SK-N-SH treated with all-trans-retinoic acid at 6 μM for 48 hours (cell line): ENCODE results near the gene NPLOC4.

Source experiments
- ATAC-seq: fragments of 200-7000 bp; cut with Tn5 transposase; 3 replicates; pipeline ENCODE4 v1.9.1; 2020; ENCODE audit warnings: mild to moderate bottlenecking, moderate library complexity
- ARNTL ChIP-seq: fragments of 450-650 bp; formaldehyde crosslinking; IDR thresholded peaks from 2 replicates; pipeline ENCODE4 v1.5.0; 2020; ENCODE audit warnings: low read depth, mild to moderate bottlenecking, moderate library complexity, borderline replicate concordance
- BACH2 ChIP-seq: fragments of 250-450 bp; sonication (Bioruptor Pico); IDR thresholded peaks from 2 replicates; pipeline ENCODE4 v1.9.0; 2021; ENCODE audit warnings: mild to moderate bottlenecking, borderline replicate concordance
- CSDC2 ChIP-seq: fragments of 250-450 bp; sonication (Bioruptor Pico); IDR thresholded peaks from 2 replicates; pipeline ENCODE4 v1.5.0; 2020; ENCODE audit warnings: mild to moderate bottlenecking, moderate library complexity
- ESRRG ChIP-seq: fragments of 250-450 bp; sonication (Bioruptor Pico); IDR thresholded peaks from 2 replicates; pipeline ENCODE4 v1.6.1; 2021; ENCODE audit warnings: mild to moderate bottlenecking
- GLIS3 ChIP-seq: fragments of 250-450 bp; sonication (Bioruptor Pico); IDR thresholded peaks from 2 replicates; pipeline ENCODE4 v1.5.0; 2020; ENCODE audit warnings: mild to moderate bottlenecking, moderate library complexity
- ISL1 ChIP-seq: fragments of 250-450 bp; sonication (Bioruptor Pico); IDR thresholded peaks from 2 replicates; pipeline ENCODE4 v2.1.2; 2022; ENCODE audit warnings: mild to moderate bottlenecking, moderate library complexity
- OSR1 ChIP-seq: fragments of 250-450 bp; sonication (Bioruptor Pico); IDR thresholded peaks from 2 replicates; pipeline ENCODE4 v1.8.0; 2022; ENCODE audit warnings: moderate library complexity, mild to moderate bottlenecking, inconsistent platforms
- RARB ChIP-seq: fragments of 250-450 bp; sonication (Bioruptor Pico); IDR thresholded peaks from 2 replicates; pipeline ENCODE4 v1.8.0; 2021; ENCODE audit warnings: mild to moderate bottlenecking, moderate library complexity
- SNAI2 ChIP-seq: fragments of 250-450 bp; sonication (Bioruptor Pico); IDR thresholded peaks from 2 replicates; pipeline ENCODE4 v1.5.0; 2020; ENCODE audit warnings: mild to moderate bottlenecking, moderate library complexity
- TCF4 ChIP-seq: fragments of 250-450 bp; sonication (Bioruptor Pico); IDR thresholded peaks from 2 replicates; pipeline ENCODE4 v1.8.0; 2021; ENCODE audit warnings: mild to moderate bottlenecking, moderate library complexity, borderline replicate concordance
- TOX ChIP-seq: fragments of 250-450 bp; sonication (Bioruptor Pico); IDR thresholded peaks from 2 replicates; pipeline ENCODE4 v1.8.0; 2021; ENCODE audit warnings: mild to moderate bottlenecking, moderate library complexity, borderline replicate concordance
- ZFP3 ChIP-seq: fragments of 250-450 bp; sonication (Bioruptor Pico); IDR thresholded peaks from 2 replicates; pipeline ENCODE4 v1.5.0; 2020; ENCODE audit warnings: mild to moderate bottlenecking, moderate library complexity
- ZFP30 ChIP-seq: fragments of 450-650 bp; formaldehyde crosslinking; IDR thresholded peaks from 2 replicates; pipeline ENCODE4 v1.5.0; 2022; ENCODE audit warnings: mild to moderate bottlenecking, moderate library complexity
- ZNF565 ChIP-seq: fragments of 450-650 bp; formaldehyde crosslinking; conservative IDR thresholded peaks from 2 replicates; pipeline ENCODE4 v1.5.0; 2020; ENCODE audit warnings: low read depth, mild to moderate bottlenecking, moderate library complexity
- ZNF70 ChIP-seq: fragments of 450-650 bp; formaldehyde crosslinking; IDR thresholded peaks from 2 replicates; pipeline ENCODE4 v1.5.0; 2020; ENCODE audit warnings: mild to moderate bottlenecking, moderate library complexity
- ZNF8 ChIP-seq: fragments of 450-650 bp; formaldehyde crosslinking; IDR thresholded peaks from 2 replicates; pipeline ENCODE4 v1.5.0; 2020; ENCODE audit warnings: mild to moderate bottlenecking, moderate library complexity
- TF ChIP-seq, protein P1 (sequence below): fragments of 250-450 bp; sonication (Bioruptor Pico); IDR thresholded peaks from 2 replicates; pipeline ENCODE4 v1.8.0; 2021; ENCODE audit warnings: low read depth, mild to moderate bottlenecking, moderate library complexity, borderline replicate concordance
- TF ChIP-seq, protein P2 (sequence below): fragments of 250-450 bp; sonication (Bioruptor Pico); IDR thresholded peaks from 2 replicates; pipeline ENCODE4 v1.5.0; 2020; ENCODE audit warnings: mild to moderate bottlenecking, moderate library complexity
- TF ChIP-seq, protein P3 (sequence below): fragments of 250-450 bp; sonication (Bioruptor Pico); IDR thresholded peaks from 2 replicates; pipeline ENCODE4 v1.5.1; 2021; ENCODE audit warnings: mild to moderate bottlenecking, moderate library complexity
- TF ChIP-seq, protein P4 (sequence below): fragments of 250-450 bp; sonication (Bioruptor Pico); IDR thresholded peaks from 2 replicates; pipeline ENCODE4 v1.8.0; 2020; ENCODE audit warnings: mild to moderate bottlenecking, moderate library complexity, borderline replicate concordance

Gene NPLOC4

DNA sequence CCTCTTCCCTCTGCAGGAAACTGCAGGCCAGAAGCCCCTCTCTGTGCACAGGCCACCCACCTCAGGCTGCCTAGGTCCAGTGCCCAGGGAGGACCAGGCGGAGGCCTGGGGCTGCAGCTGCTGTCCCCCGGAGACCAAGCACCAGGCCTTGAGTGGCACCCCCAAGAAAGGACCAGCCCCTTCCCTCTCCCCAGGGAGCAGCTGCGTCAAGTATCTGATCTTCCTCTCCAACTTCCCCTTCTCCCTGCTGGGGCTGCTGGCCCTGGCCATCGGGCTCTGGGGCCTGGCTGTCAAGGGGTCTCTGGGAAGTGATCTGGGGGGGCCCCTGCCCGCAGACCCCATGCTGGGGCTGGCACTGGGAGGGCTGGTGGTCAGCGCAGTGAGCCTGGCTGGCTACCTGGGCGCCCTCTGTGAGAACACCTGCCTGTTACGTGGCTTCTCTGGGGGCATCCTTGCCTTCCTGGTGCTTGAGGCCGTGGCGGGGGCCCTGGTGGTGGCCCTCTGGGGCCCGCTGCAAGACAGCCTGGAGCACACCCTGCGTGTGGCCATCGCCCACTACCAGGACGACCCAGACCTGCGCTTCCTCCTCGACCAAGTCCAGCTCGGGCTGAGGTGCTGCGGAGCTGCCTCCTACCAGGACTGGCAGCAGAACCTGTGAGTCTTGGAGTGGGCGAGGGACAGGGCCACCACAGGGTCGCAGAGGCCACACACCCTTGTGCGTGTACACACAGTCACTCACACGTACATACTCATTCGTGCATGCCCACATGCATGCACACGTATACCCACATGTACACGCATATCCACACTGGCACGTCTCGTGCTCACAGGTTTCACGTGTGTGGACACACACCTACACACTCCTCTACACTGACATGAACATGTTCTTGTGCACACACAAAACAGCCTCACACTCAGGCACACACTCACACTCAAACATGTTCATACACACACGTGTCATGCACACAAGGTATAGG, 8.4 kb upstream of the NPLOC4 start:
- ATAC-seq = no peak
- TF ChIP-seq ZFP3 (CRISPR knock-in tag) (no peak), RARB (CRISPR knock-in tag) (no peak), CSDC2 (CRISPR knock-in tag) (no peak), ARNTL (CRISPR knock-in tag) (no peak), ZNF8 (no peak), ZNF565 (CRISPR knock-in tag) (no peak), SNAI2 (no peak), ZFP30 (CRISPR knock-in tag) (no peak), GLIS3 (no peak), ESRRG (CRISPR knock-in tag) (no peak), TCF4 (CRISPR knock-in tag) (no peak), OSR1 (CRISPR knock-in tag) (no peak), BACH2 (CRISPR knock-in tag) (no peak), ZNF70 (no peak), TOX (CRISPR knock-in tag) (no peak), ISL1 (CRISPR knock-in tag) (no peak)
- TF ChIP-seq, protein P1, sequence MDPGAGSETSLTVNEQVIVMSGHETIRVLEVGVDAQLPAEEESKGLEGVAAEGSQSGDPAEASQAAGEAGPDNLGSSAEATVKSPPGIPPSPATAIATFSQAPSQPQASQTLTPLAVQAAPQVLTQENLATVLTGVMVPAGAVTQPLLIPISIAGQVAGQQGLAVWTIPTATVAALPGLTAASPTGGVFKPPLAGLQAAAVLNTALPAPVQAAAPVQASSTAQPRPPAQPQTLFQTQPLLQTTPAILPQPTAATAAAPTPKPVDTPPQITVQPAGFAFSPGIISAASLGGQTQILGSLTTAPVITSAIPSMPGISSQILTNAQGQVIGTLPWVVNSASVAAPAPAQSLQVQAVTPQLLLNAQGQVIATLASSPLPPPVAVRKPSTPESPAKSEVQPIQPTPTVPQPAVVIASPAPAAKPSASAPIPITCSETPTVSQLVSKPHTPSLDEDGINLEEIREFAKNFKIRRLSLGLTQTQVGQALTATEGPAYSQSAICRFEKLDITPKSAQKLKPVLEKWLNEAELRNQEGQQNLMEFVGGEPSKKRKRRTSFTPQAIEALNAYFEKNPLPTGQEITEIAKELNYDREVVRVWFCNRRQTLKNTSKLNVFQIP = no peak
- TF ChIP-seq, protein P2, sequence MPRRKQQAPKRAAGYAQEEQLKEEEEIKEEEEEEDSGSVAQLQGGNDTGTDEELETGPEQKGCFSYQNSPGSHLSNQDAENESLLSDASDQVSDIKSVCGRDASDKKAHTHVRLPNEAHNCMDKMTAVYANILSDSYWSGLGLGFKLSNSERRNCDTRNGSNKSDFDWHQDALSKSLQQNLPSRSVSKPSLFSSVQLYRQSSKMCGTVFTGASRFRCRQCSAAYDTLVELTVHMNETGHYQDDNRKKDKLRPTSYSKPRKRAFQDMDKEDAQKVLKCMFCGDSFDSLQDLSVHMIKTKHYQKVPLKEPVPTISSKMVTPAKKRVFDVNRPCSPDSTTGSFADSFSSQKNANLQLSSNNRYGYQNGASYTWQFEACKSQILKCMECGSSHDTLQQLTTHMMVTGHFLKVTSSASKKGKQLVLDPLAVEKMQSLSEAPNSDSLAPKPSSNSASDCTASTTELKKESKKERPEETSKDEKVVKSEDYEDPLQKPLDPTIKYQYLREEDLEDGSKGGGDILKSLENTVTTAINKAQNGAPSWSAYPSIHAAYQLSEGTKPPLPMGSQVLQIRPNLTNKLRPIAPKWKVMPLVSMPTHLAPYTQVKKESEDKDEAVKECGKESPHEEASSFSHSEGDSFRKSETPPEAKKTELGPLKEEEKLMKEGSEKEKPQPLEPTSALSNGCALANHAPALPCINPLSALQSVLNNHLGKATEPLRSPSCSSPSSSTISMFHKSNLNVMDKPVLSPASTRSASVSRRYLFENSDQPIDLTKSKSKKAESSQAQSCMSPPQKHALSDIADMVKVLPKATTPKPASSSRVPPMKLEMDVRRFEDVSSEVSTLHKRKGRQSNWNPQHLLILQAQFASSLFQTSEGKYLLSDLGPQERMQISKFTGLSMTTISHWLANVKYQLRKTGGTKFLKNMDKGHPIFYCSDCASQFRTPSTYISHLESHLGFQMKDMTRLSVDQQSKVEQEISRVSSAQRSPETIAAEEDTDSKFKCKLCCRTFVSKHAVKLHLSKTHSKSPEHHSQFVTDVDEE (CRISPR knock-in tag) = no peak
- TF ChIP-seq, all 23 proteins: peak for 0

DNA sequence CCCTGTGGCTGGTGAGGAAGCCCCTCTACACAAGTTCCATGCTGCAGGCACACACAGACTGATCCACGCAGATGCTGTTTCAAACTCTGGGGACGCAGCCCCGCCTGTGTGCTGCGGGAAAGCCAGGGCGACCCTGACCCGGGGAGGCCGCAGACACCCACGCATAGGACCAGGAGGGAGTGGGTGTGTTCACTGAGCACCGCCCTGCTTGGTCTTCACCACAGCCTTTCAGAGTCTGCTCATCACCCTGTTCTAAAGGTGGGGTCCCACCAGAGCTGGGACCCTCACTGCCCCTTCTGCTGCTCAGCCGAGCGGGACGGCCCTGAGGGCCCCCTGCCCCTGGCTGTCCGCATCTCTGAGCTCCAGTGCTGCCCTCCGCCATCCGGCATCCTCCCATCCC, 7.6 kb upstream of the NPLOC4 start:
- no peak for TF ChIP-seq ZFP30 (CRISPR knock-in tag)
- TF ChIP-seq ZFP3 (CRISPR knock-in tag) = no peak
- TF ChIP-seq ESRRG (CRISPR knock-in tag) = no peak
- TF ChIP-seq ZNF565 (CRISPR knock-in tag) = no peak
- TF ChIP-seq, protein P2 (CRISPR knock-in tag) = no peak
- TF ChIP-seq, protein P3, sequence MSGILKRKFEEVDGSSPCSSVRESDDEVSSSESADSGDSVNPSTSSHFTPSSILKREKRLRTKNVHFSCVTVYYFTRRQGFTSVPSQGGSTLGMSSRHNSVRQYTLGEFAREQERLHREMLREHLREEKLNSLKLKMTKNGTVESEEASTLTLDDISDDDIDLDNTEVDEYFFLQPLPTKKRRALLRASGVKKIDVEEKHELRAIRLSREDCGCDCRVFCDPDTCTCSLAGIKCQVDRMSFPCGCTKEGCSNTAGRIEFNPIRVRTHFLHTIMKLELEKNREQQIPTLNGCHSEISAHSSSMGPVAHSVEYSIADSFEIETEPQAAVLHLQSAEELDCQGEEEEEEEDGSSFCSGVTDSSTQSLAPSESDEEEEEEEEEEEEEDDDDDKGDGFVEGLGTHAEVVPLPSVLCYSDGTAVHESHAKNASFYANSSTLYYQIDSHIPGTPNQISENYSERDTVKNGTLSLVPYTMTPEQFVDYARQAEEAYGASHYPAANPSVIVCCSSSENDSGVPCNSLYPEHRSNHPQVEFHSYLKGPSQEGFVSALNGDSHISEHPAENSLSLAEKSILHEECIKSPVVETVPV (CRISPR knock-in tag) = no peak
- TF ChIP-seq GLIS3 = no peak
- TF ChIP-seq, protein P4, sequence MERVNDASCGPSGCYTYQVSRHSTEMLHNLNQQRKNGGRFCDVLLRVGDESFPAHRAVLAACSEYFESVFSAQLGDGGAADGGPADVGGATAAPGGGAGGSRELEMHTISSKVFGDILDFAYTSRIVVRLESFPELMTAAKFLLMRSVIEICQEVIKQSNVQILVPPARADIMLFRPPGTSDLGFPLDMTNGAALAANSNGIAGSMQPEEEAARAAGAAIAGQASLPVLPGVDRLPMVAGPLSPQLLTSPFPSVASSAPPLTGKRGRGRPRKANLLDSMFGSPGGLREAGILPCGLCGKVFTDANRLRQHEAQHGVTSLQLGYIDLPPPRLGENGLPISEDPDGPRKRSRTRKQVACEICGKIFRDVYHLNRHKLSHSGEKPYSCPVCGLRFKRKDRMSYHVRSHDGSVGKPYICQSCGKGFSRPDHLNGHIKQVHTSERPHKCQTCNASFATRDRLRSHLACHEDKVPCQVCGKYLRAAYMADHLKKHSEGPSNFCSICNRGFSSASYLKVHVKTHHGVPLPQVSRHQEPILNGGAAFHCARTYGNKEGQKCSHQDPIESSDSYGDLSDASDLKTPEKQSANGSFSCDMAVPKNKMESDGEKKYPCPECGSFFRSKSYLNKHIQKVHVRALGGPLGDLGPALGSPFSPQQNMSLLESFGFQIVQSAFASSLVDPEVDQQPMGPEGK (CRISPR knock-in tag) = no peak
- TF ChIP-seq, protein P1 = no peak
- TF ChIP-seq, all 23 proteins: peak for 0
- ATAC-seq = no peak
